GM19238 (cell line): ENCODE measurements around the gene NR6A1.

Source experiments
- DNase-seq: peaks from one replicate; pipeline ENCODE4 v3.0.0; 2011; ENCODE audit warnings: low spot score; ENCODE audit not compliant: insufficient read length

The NR6A1 gene

DNA sequence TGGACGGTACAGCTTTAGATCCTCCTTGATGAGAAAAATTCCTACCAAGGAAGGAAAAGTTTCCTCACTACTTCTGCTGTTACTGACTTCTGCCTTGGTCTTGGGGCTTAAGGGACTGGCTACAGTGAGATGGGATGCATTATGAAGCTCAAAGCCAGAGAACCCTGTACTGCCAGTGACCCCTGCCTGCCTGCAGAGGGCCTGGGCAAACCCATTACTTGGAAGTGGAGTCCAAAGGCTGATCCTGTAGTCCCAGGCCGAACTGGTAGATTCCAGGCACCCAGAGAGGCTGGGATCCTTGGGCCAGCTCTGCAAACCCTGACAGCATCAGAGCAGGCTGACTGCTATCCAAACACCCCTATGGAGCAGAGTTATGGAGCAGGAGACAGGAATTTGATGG lies 238.2 kb downstream of the NR6A1 start:
- DNase-seq = no peak

DNA sequence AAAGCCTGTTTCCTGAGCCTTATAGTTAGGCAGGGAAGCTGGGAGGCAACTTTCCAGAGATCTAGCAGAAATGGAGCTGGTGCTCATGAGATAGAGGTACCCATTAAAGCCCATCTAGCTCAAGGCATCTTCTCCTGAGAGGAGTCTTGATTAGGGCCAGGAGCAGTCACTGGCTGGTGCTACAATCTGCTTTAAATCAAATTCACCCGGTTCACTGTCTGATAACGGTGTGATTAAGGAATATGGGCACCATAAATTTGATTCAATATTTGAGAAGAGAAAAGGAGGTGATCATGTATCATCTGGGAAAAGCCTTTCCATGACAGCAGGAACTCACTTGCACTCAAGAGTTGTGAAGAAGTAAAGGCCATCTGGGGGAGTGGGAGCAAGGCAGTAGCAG lies 240.0 kb downstream of the NR6A1 start:
- DNase-seq = no peak

DNA sequence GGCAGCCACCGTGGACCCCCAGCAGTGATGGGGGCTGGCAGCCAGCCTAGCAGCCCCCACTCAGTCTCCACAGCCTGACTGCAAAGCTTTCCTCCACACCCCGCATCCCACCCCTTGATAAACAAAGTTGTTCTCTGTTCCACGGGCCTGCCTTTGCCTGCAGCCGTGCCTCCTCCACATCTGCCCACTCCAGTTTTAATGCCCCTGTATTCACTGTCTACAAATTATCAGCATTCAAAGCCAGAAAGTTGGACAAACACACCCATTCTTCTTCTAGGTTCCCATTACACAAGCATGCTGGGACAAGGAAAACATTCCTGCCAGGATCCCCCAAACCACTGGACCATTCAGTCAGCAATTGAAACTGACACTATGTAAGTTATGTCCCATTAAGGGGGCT lies 240.9 kb downstream of the NR6A1 start:
- no peak for DNase-seq

DNA sequence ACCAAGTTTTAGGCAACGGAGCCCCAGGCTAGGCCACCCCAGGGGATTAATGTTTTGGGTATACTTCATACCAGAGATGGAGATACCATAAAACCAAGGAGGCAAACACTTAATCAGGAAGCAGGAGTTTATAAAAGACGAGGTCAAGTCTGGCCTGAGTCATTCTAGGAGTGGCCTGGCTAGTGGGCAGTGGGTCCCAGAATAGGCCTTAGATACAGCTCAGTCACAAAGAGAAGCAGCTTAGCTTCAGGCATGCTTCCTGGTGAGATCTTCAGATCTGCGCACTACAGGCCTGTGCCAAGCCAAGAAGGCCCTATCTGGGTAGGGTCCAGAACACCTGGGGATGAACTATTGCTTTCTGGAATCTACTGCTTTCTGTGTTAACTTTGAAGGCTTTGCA lies 243.3 kb downstream of the NR6A1 start:
- no peak for DNase-seq

DNA sequence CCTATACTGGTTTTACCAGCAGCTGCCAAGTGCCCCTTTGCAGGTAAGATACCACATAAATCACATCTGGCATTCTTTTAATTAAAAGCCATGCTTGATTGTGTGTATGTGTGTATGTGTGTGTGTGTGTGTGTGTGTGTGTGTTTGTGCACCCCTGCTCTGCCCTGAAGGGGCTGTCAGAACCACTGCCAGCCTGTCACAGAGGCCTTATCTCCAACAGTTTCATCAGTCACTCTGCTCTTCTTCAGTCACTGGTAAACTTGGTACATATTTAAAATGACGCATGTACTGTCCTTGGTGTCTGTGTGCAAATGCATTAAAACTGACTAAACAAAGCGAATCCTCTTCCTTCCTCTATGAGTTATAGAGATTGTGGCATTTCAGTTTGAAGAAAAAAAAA lies 244.9 kb downstream of the NR6A1 start:
- no peak for DNase-seq

DNA sequence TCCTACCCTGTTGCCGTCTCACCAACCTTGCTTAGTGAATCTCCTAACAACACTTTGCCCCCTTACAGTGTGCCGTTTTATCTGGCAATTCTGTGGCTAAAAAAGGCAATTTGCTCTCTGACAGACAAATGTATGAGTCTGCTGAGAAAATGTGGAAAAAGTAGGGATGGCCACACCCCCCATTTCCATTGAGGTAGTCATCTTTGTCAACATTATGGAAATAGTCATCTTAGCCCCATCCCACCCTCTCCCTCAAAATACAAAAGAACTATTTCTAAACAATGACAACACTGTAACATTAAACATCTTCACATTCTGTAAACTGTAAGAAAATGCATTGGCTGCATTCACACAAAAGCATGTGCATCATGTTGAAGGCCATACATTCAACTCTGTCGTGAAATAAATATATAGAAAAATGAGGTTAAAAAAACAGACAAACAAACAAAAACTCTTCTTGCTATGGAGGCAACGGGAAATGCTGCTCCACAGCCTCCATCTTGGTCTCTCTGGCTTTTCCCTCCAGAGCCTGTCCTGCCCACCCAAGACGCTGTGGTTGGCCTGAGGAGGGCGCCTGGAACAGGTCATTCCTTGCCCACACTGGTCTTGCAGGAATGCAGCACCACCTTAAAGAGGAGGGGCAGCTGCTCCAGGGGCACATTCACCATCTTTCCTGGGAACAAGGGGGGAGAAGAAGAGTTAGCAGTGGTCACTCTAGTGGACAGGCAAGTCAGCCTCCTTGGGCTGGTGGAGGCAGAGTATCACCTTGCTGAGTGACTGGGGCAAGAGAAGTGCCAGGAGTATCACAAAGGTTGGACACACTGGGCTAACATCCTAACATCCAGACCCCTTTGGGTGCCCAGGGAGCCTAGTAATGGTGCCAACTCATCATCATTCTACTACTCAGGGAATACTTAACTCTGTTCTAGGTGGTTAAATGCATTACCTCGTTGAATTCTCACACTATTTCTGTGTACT lies 248.7 kb downstream of the NR6A1 start:
- no peak for DNase-seq

DNA sequence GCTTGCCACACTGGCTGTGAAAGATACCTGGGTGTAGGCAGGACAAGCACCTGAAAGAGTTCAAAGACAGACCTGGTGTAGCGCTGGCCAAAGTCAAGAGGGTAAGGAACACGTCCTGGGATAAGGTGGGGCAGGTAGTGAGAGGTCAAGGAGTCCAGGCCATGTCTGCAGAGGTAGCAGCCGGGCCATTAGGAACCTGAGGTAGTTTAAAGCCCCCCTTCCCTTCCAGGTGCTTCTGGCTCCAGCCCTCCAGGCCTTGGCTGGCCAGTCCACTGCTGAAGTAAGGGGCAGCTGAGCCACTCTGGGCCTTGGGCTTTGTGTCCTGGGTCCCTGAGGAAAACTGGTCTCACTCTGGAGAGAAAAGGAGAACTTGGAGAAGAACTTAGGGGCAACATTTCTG lies 250.0 kb downstream of the NR6A1 start:
- no peak for DNase-seq

DNA sequence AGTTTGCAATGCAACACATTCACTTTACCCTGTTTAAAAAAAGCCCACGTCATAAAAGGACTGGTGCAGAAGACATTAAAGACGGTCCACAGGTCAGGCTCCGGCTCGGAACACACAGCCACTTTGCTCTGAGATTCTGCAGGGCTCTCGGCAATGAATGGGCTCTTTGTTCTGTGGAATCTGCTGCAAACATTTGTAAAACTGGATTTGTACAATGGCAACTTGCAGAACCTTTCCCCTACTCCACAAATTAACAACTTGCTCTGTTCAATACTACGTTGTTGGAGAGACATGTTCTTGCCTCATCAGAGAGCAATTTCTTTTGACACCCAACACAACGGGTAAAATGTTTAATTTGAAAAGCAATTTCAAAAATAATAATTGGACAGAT lies 250.9 kb downstream of the NR6A1 start:
- no peak for DNase-seq

DNA sequence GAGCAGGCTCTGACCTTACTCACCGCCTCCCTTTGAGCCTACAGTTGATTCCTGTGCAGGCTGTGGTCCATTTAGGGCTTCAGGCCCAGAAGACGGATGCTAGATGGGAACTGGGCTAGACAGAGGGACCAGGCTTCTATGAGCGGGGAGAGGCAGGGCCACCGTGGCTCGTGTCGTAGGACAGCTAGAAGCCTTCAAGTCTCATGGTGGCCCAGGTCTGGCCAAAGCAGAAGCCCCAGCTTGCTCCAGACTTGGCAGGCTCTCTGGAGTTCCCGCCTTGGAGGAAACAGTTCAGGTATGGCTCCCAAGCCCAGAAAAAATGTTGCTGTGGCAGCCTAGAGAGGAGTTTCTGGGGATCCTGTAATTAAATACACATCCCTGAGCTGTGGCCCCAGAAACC lies 253.0 kb downstream of the NR6A1 start:
- DNase-seq = no peak

DNA sequence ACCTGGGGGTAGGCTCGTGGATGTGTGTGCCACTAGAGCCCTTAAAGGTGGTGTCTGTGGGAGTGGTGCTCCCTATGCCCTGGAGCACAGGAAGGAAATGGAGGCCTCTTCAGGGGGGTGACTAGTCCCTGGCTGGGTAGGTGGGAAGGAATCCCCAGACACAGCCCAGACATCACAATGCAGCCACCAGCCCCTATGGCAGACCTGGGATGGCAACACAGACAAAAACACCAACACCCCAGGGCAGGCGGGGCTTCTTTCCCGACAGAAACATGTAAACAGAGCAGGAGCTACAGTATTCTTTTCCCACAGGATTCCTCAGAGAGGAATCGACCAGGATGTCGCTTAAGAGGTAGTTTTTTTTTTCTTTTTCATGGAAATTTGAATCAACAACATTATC lies 253.5 kb downstream of the NR6A1 start:
- no peak for DNase-seq

DNA sequence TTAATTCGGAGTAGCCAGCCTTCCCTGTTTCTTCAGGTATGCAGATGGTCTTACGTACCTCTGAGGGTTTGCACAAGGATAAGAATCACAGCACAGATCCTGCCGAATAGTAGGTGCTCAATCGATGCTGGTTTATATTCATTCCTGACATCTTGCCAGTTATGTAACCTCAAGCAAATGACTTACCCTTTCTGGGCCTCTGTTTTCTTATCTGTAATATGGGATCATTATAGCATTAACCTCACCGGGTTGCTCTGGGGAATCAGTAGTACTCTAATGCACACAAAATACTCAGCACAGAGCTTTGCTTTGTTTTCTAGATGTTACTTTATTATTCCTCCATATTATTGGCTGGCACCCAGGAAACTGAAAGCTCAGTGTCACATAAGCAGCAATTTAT lies 256.2 kb downstream of the NR6A1 start:
- no peak for DNase-seq

DNA sequence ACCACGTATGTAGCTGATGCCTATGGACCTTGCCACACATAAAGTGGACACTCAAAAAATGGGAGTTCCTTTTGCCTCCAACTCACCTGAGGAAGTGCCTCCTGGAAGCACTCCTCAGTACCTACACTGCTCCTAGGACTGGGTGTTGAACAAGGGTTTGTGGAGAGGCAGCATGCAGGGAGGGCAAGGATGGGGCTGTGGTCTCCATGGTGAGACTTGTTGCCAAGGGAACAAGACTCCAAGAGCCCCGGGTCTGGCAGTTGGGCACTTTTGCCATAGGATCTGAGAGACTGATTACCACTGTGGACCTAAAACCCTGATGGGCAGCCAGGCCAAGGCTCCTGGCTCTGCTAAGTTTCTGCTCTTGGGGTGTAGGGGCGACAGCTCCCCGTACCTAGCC lies 257.0 kb downstream of the NR6A1 start:
- DNase-seq = no peak

DNA sequence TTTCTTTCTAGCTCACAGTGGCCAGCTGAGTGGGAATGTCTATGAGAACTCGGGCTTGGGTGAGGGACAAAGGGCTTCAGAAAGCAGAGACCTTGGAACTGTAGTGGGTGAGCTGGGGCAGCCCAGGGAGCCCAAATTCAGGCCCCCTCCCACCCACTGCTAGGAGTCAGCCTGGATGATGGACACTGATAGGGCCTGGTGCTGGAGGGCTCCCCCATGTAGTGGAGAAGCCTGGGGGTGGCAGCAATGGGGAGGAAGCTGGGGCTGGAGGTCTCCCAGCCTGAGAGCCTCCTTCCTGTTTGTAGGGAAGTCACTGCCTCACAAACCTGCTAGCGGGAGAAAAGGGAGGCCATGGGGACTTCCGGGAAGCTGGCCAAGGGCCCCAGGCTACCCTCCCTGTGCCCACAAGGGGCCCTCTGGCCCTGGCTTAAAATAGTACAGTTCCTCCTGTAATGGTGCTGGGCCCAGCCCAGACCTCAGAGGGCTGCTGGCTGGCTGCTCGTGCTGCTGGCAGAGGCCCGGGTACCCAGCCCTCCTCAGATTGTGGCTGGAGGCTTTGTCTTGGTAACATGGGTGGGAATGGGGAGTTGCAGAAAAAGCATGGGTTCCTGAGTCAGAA lies 257.6 kb downstream of the NR6A1 start:
- DNase-seq = no peak

DNA sequence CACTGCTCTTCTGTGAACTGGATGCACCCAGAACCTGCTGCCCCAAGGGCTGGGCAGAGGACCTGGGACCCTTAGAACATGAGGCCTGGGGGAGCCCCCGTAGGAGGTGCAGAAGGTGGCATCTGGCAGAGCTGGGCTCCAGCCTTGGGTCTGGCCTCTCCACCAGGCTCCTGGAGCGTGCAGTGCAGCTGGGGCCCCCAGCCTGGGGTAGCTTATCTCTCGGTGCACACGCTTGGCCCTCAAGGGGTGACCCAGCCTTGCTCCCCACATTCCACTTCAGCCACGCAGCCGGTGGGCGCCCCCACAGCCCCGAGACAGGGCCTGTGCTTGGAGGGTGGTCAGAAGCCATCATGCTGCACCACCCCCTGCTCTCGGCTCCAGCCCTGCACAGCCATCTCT lies 258.3 kb downstream of the NR6A1 start:
- DNase-seq = no peak

DNA sequence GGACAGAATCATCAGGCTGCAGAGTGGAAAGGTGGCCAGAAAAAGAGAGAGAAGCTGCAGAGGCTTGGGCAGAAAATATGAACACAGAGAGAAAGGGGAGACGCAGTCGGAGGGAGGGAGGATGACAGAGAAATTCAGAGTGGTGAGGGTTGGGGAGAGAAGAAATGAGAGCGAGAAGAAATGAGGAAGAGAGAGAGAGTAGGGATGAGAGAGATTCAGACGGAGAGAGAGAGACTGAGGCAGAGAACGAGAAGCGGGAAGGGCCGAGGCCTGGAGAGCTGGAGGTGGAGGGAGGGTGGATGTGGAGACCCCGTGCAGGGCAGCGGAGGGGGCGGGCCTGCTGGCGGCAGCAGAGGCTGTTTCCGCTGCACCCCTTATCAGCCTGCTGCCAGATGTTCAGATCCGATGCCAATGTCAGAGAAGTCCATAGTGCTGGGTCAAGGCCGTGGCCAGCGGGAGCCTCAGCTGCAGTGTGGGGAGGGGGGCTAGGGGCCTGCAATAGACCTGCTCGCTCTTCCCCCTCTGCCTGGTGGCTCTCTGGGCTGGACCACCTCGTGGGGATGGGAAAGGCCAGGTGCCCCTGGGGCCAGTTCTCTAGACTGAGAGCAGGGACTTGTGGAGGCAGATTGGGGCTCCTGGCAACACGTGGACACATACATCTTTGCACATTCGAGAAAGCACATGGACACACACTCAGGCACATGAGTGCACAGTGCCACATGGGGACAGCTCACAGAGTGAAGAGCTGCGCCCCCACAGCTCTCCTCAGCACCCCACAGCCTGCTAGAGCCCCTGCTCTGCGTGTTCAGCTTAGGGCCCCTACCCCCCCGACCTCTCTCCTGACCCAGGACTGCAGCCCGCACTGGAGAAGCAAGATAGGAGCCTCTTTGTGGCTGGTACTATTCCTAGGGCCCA lies 259.0 kb downstream of the NR6A1 start:
- DNase-seq = no peak

DNA sequence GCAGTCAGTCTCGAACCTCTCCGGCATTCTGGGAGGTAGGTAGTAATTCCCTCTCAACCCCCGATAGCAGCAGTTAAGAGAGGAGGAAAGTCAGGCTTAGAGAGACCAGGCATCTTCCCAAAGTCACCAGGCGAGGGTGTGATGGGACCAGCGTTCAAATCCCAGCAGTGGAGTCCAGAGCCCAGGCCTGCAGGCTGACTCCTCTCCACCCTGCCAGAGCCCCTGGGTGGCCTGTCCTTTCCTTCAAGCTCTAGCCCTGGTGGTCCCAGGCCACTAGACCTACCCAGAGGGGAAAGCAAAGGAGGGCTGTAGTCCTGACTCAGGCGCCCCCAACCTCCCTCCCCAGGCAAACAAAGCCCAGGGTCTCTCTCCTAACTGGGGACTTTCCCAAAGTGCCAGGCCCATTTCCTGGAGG lies 259.7 kb downstream of the NR6A1 start:
- no peak for DNase-seq

DNA sequence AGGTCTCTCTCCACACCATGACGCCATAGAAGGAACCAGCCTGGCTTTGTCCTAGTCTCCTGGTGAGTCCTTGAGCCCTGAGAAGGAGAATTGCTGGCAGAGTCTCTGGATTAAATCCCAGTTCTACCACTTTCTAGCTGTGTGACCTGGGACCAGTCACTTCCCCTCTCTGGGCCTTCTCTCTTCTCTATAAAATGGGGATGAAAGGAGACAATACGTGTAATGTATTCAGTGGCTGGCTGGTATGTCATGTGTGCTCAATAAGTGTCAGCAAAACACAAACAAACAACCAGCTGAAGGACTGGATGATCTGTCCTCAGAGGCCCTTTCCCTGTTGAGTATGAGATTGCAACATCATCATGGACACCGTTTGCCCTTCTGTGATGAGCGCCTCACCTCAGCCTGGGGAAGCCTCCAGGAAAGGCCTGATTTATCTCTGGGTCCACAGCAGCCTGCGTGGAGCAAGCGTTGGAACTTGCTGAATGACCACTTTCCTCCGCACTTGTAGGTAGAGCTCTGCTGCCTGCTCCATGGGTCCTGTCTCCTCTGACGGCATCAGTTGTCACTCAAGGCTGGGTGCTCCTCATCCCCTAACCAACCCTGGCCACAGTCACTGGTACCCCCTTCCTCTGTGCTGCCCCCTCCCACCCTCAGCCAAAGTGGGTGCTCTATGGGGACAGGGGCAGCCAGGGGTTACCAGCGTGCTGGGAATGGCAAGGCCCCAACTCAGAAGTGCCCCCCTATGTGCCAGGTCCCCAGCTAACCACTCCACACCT lies 260.3 kb downstream of the NR6A1 start:
- DNase-seq = no peak

DNA sequence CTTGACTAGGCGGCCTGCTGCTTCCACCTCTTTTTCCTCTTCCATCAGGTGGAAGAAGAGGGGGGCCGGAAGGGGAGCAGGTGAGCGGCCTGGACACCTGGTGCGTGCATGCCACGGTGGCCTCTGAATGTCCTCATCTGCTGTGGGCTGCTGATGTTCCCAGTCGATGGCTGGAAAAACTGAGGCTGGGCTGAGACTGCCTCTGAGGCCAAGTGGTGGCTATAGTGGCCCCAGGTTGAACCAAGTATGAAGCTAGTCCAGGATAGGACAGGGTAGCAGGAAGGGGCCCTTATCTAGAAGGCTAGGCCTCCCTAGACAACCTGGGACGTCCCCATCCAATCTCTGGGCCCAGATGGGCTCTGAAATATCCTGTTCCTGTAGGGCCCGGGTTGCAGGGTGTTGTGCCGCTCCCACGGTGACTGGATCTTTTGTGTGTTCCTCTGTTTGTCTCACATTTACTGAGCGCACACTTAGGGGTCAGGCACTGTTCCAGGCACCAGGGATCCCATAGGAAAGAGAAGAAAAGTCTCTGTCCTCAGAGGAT lies 263.2 kb downstream of the NR6A1 start:
- no peak for DNase-seq

DNA sequence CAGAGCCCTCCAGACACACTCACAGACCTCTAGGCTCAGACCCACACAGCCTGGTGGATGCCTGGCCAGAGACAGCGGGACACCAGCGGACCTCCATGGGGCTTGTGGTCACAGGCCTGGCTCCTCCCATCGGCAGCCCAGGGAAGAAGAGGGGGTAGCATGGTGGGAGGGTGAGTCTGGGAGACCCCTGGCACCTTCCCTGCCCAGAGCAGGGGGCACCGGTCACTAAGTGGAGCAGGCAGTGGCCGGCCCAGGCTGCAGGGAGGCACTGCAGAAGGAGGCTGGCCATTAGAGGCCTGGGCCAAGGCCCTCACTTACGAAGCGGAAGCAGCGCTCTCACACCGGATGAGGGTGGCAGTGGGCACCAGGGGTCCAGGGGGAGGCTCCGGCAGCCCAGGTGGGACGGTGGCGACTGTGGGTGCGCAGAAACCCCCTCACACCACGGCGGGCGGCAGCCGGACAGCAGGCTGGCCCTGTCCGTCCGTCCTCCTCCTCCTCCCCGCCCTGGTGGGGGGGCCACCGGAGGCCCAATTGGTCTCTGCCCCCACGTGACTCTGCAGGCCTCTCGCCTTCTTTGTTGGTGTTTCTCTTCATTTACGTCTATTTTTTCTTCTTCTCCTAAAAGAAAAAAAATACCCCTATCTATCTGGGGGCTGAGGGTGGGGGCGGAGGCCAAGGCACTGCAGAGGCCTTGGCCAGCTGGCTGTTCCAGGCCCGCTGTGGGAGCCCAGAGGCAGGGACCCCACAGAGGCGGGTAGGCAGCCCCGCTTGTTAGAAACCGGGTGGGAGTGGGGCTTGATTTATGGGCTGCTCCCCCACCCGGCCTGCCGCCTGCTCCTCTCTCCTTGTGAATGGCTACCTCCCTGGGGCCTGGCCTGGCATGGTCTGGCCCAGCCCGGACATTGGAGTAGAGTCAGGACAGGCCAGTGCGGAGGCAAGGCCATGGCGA lies 263.9 kb downstream of the NR6A1 start, which contains the start of gene NR5A1:
TSS of gene NR5A1 (minus strand) at position 469 of the 949 bp plus-strand sequence. CDS start 4,004 bp downstream, outside the sequence.
- DNase-seq = no peak

DNA sequence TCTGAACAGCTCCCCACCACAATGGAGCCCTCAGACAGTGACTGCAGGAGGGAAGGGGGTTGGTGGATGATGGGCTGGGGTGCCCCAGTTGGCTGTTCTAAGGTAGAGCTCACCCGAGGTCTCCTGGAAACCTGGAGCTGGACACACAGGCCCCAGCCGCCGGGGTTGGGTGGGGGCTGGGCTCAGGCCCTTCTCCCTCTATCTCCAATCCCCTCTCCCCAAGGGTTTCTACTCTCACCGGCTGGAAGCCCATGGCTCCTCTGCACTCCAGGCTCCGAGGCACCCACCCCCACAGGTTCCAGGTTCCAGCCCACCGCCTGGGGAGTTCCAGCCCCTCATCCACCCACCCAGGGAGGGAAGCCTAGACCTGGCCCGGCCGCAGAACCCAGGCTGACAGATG lies 264.7 kb downstream of the NR6A1 start:
- DNase-seq = no peak
